ENCODE measurements around the gene MBLAC1.
A peak's percentile ranks its signal among the peaks of the same experiment; 100 is the strongest.

MBLAC1 gene

DNA sequence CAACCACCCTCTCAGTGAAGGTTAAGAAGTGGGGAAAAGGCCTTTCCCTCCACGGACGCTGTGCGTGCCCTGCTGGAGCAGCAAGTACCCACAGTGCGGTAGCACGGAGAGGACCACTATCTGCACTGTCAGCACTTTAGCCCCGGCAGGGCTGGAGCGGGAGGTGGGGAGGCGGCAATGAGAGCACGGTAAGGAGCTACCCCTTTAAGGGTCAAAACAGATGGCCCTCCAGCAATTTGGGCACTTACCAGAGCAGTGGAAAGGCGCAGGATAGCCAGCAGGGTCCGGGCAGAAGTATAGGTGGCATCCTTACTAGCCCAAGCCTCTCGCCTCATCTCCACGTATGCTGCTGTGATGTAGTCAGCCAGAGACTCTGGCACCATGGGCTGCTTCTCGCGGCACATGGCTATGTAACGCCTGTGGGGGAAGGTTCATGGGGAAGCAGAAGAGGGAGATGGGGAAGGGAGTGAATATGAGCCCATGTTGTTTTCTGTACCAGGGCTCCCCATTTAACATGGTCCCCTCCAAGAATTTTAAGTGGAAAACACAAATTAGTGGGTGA is 32.8 kb upstream of the MBLAC1 start:
- peak overlapping the region in 1 of 3 experiments; percentile 51 for H3K27ac Mint-ChIP-seq
- TF ChIP-seq CTCF (IDR thresholded peaks at IDR 0.05; ENCODE audit: unreplicated experiment in 3 of 3) = no peak
- H3K27me3 Mint-ChIP-seq (ENCODE audit: low read depth) = no peaks in the 10 kb centered on the region
- H3K4me3 Mint-ChIP-seq = no peak overlapping the region
- H3K4me1 Mint-ChIP-seq = peaks cover 26% of the 10 kb centered on the region
- H3K36me3 Mint-ChIP-seq (ENCODE audit: low read depth) = peaks cover 76% of the 10 kb centered on the region
- H3K9me3 Mint-ChIP-seq = no peaks in the 10 kb centered on the region

GRCh38 chr7:100095289-100095688 is 31.5 kb upstream of the MBLAC1 start:
- H3K9me3 Mint-ChIP-seq = no peaks in the 10 kb centered on the region
- H3K27me3 Mint-ChIP-seq (ENCODE audit: low read depth) = no peaks in the 10 kb centered on the region
- peak overlapping the region in 2 of 3 experiments; percentile 38 to 50 for H3K4me3 Mint-ChIP-seq
- no peak overlapping the region for H3K27ac Mint-ChIP-seq
- peaks cover 89% of the 10 kb centered on the region for H3K36me3 Mint-ChIP-seq (ENCODE audit: low read depth)
- no peak for TF ChIP-seq CTCF (IDR thresholded peaks at IDR 0.05; ENCODE audit: unreplicated experiment in 3 of 3)
- H3K4me1 Mint-ChIP-seq = peaks cover 31% of the 10 kb centered on the region

- H3K4me3 Mint-ChIP-seq = peak overlapping the region; percentile 50 to 67 (median 57)
- no peaks in the 10 kb centered on the region for H3K9me3 Mint-ChIP-seq
- TF ChIP-seq CTCF (IDR thresholded peaks at IDR 0.05; ENCODE audit: unreplicated experiment in 3 of 3) = no peak
- H3K27ac Mint-ChIP-seq = no peak overlapping the region
- peaks cover 27% of the 10 kb centered on the region for H3K4me1 Mint-ChIP-seq
- H3K36me3 Mint-ChIP-seq (ENCODE audit: low read depth) = peaks cover 90% of the 10 kb centered on the region
- no peaks in the 10 kb centered on the region for H3K27me3 Mint-ChIP-seq (ENCODE audit: low read depth)
Measured at GRCh38 chr7:100095704-100096103, 31.1 kb upstream of the MBLAC1 start.

DNA sequence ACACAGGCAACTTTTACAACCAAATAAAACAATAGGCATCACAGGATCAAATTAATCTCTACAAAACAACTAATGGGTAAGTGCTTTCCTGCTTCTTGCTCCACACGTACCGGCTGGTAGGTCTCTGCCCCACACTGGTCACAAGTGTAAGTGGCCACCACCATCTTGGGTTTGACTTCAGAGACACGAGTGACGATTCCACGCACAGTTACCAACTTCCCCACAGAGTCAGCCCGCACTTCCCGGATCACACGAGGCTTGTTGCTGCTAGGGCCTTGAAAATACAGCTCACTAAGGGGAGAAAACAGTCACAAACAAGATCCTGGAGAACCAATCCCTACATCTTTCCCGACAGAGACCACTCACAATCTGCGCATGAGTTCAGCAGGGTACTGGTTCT is 27.9 kb upstream of the MBLAC1 start:
- Mint-ChIP-seq H3K4me3 (peak overlapping the region; percentile 93 to 98 (median 95)), H3K27me3 (ENCODE audit: low read depth) (no peaks in the 10 kb centered on the region), H3K4me1 (peaks cover 25% of the 10 kb centered on the region), H3K27ac (peak overlapping the region; percentile 88 to 98 (median 95)), H3K36me3 (ENCODE audit: low read depth) (peaks cover 63% of the 10 kb centered on the region), H3K9me3 (no peaks in the 10 kb centered on the region)
- no peak for TF ChIP-seq CTCF (IDR thresholded peaks at IDR 0.05; ENCODE audit: unreplicated experiment in 3 of 3)

GRCh38 chr7:100099452-100099851 is 27.3 kb upstream of the MBLAC1 start:
- Mint-ChIP-seq H3K36me3 (ENCODE audit: low read depth) (peaks cover 59% of the 10 kb centered on the region), H3K27ac (peak overlapping the region; percentile 88 to 98 (median 95)), H3K9me3 (no peaks in the 10 kb centered on the region), H3K27me3 (ENCODE audit: low read depth) (no peaks in the 10 kb centered on the region), H3K4me3 (peak overlapping the region; percentile 93 to 98 (median 95)), H3K4me1 (peaks cover 25% of the 10 kb centered on the region)
- TF ChIP-seq CTCF (IDR thresholded peaks at IDR 0.05; ENCODE audit: unreplicated experiment in 3 of 3) = no peak

DNA sequence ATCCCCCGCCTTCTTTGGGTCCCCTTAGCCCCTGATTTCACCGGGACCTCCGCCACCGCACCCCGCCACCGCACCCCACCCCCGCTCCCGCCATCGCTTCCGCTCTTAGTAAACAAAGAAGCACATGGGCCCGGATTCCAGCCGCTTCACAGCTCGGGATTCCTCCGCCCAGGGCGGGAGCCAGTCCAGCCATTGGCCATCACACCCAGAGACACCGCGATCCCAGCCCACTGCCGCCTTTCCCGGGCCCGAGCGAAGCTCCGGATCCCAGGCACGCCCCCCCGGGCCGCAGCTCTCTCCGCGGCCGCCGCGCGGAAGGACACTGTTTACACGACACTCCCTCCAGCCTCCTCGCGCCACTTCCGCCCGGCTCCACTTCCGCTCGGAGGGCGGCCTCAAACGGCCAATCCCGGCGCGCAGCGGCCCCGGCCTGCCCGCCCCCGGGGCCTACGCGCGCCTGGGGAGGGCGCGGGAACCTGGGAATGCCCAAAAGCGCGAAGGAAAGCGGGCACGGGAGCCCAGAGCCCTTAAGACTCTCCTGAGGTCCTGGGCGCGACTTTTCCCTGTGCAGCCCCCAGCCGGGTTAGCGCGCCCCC is 26.2 kb upstream of the MBLAC1 start:
- Mint-ChIP-seq H3K4me3 (peak overlapping the region; percentile 93 to 98 (median 95)), H3K27ac (peak overlapping the region; percentile 97 to 99 (median 98)), H3K27me3 (ENCODE audit: low read depth) (no peaks in the 10 kb centered on the region)

More for the DNA sequence above, 26.2 kb upstream of the MBLAC1 start:
- Mint-ChIP-seq H3K9me3 (no peaks in the 10 kb centered on the region), H3K36me3 (ENCODE audit: low read depth) (peaks cover 55% of the 10 kb centered on the region), H3K4me1 (peaks cover 25% of the 10 kb centered on the region)
- no peak for TF ChIP-seq CTCF (IDR thresholded peaks at IDR 0.05; ENCODE audit: unreplicated experiment in 3 of 3)

All from nephron (organoid).